ENCODE measurements around the gene C16orf86. TPM values are rescaled to one million over a fixed set of nuclear protein-coding genes. Genes with fewer than 3 reads are reported as not detected.
"Not testable (repeated sequence)": the region's sequence is repeated elsewhere in the genome, so short reads cannot be mapped to it uniquely, and the experiment has no call there.

The C16orf86 gene
- total RNA-seq, 4 donors from 2014 or later = 5.1 to 8.5 (median 7.3) TPM

GRCh38 chr16:67683767-67684166, 17.2 kb downstream of the C16orf86 start:
- no peak overlapping the region for H3K4me3 ChIP-seq
- H3K36me3 ChIP-seq = peaks cover 0 to 11% of the 10 kb centered on the region in 2 donors
- intact Hi-C loops (cut with DNase I; ENCODE audit: low total_unique reads) = no loop called here
- H3K9me3 ChIP-seq = no peaks in the 10 kb centered on the region
- DNase-seq (no peak), ATAC-seq (no peak)
- H3K27me3 ChIP-seq = no peaks in the 10 kb centered on the region
- no peak for TF ChIP-seq CTCF (IDR thresholded peaks at IDR 0.05 in 4 of 5, conservative IDR thresholded peaks at IDR 0.05 in 1 of 5)
- TF ChIP-seq POLR2A (IDR thresholded peaks at IDR 0.05) = no peak
- in situ Hi-C loops (cut with MboI; ENCODE audit: low sequenced_read_pairs in 4 of 4) = loop anchor here in 1 of 4 donors (25.0 kb wide), 1 partner anchor 354 kb away; no protein-coding TSS in a partner anchor
- no peak overlapping the region for H3K27ac ChIP-seq
- H3K4me1 ChIP-seq = peaks cover 0 to 6% of the 10 kb centered on the region in 2 donors

GRCh38 chr16:67685388-67686112, 18.9 kb downstream of the C16orf86 start:
- peaks cover 0 to 5% of the 10 kb centered on the region in 2 donors for H3K4me1 ChIP-seq
- no peaks in the 10 kb centered on the region for H3K27me3 ChIP-seq
- in situ Hi-C loops (cut with MboI; ENCODE audit: low sequenced_read_pairs in 4 of 4) = loop anchor here in 1 of 4 donors (25.0 kb wide), 1 partner anchor 352 kb away; no protein-coding TSS in a partner anchor
- peaks cover 0 to 11% of the 10 kb centered on the region in 2 donors for H3K36me3 ChIP-seq
- no peak overlapping the region for H3K4me3 ChIP-seq
- H3K9me3 ChIP-seq = no peaks in the 10 kb centered on the region
- DNase-seq (no peak), ATAC-seq (no peak)
- TF ChIP-seq POLR2A (IDR thresholded peaks at IDR 0.05) (no peak), CTCF (IDR thresholded peaks at IDR 0.05 in 4 of 5, conservative IDR thresholded peaks at IDR 0.05 in 1 of 5) (no peak)
- intact Hi-C loops (cut with DNase I; ENCODE audit: low total_unique reads) = no loop called here
- peak overlapping the region; percentile 18 to 49 (median 34) for H3K27ac ChIP-seq

GRCh38 chr16:67693517-67694285, 27.1 kb downstream of the C16orf86 start:
- in situ Hi-C loops (cut with MboI; ENCODE audit: low sequenced_read_pairs in 4 of 4) = loop anchor here in 1 of 4 donors (25.0 kb wide), 1 partner anchor 344 kb away; no protein-coding TSS in a partner anchor
- H3K36me3 ChIP-seq; DNase-seq; H3K4me1 ChIP-seq; H3K27ac ChIP-seq; H3K4me3 ChIP-seq; intact Hi-C loops (cut with DNase I; ENCODE audit: low total_unique reads); H3K9me3 ChIP-seq; ATAC-seq; H3K27me3 ChIP-seq: not testable (repeated sequence)

DNA sequence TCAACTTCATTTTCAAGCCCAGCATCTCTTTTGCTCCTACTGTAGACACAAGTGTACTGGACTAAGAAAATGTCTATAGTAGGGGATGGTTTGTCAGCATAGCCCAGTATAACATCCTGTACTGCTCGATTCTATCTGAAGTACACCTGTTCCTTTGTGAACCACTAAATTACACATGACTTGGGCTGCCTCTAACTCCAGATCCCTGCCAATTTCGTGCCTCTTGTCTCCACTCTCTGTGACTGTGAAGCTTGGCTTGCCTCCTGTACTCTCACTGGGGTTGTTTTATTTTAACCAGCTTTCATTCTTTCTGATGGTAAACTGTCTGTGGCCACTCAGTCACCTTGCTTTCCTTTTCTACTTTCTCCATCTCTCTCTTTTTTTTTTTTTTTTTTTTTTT, 28.0 kb downstream of the C16orf86 start:
- ATAC-seq = peak in 1 of 2 donors; percentile 87
- H3K4me3 ChIP-seq = no peak overlapping the region
- in situ Hi-C loops (cut with MboI; ENCODE audit: low sequenced_read_pairs in 4 of 4) = loop anchor here in 1 of 4 donors (25.0 kb wide), 1 partner anchor 343 kb away; no protein-coding TSS in a partner anchor
- TF ChIP-seq POLR2A (IDR thresholded peaks at IDR 0.05) (no peak), CTCF (IDR thresholded peaks at IDR 0.05 in 4 of 5, conservative IDR thresholded peaks at IDR 0.05 in 1 of 5) (no peak)
- H3K9me3 ChIP-seq = no peaks in the 10 kb centered on the region
- DNase-seq = no peak
- intact Hi-C loops (cut with DNase I; ENCODE audit: low total_unique reads) = no loop called here
- H3K36me3 ChIP-seq = no peaks in the 10 kb centered on the region
- no peaks in the 10 kb centered on the region for H3K4me1 ChIP-seq
- peak overlapping the region in 1 of 4 donors; percentile 46 for H3K27ac ChIP-seq
- no peaks in the 10 kb centered on the region for H3K27me3 ChIP-seq
